Panc1 (cell line): ENCODE measurements around the gene FXYD7. TPM values are rescaled to one million over a fixed set of nuclear protein-coding genes. Genes with fewer than 3 reads are reported as not detected.

Experiments
- ATAC-seq: fragments of 200-7000 bp; cut with Tn5 transposase; 2 replicates; pipeline ENCODE4 v1.9.1; 2020; ENCODE audit warnings: mild to moderate bottlenecking, moderate library complexity
- BruUV-seq: library from RNA; stranded (reverse); fragments of 400-500 nt; replicated peaks from 2 replicates; lab custom pipeline; 2021; lab: Mats Ljungman, UMichigan
- CTCF ChIA-PET: fragments of 300-600 bp; sonication (Branson Sonifier 250); formaldehyde crosslinking; loops from one replicate; lab custom pipeline; 2022; ENCODE audit warnings: antibody characterized with exemption; lab: Charles Lee
- POLR2A ChIA-PET: fragments of 300-600 bp; sonication (Branson Sonifier 250); formaldehyde crosslinking; loops from one replicate; lab custom pipeline; 2022; ENCODE audit warnings: antibody characterized with exemption; lab: Charles Lee
- DNase-seq: peaks from one replicate; pipeline ENCODE4 v3.0.0-alpha.2; 2010; ENCODE audit warnings: low read depth, low spot score
- H3K27ac ChIP-seq: 2 replicates; pipeline ENCODE4 v1.5.1; 2011; ENCODE audit warnings: mild to moderate bottlenecking, low read length, inconsistent platforms
- H3K27me3 ChIP-seq: fragments of 200-500 bp; sonication (Bioruptor generic); 2 replicates; pipeline ENCODE4 v1.6.0; 2014; ENCODE audit warnings: low read length, inconsistent platforms; ENCODE audit not compliant: control insufficient read depth, insufficient read depth
- H3K36me3 ChIP-seq: fragments of 200-500 bp; sonication (Bioruptor generic); 2 replicates; pipeline ENCODE4 v1.5.1; 2014; ENCODE audit warnings: inconsistent platforms, mild to moderate bottlenecking, low read length, moderate library complexity; ENCODE audit not compliant: control insufficient read depth, insufficient read depth
- H3K4me1 ChIP-seq: 2 replicates; pipeline ENCODE4 v1.5.1; 2011; ENCODE audit warnings: inconsistent platforms, mild to moderate bottlenecking, low read length, moderate library complexity; ENCODE audit not compliant: control insufficient read depth, insufficient read depth
- H3K4me3 ChIP-seq, 2 experiments: 2 replicates each; pipeline ENCODE4 v1.5.1; 2011 to 2012; ENCODE audit warnings: low read depth in 2 of 2, low read length in 2 of 2, mild to moderate bottlenecking in 2 of 2, inconsistent platforms in 1 of 2, moderate library complexity in 1 of 2
- H3K9me3 ChIP-seq: fragments of 200-500 bp; sonication (Bioruptor generic); 2 replicates; pipeline ENCODE4 v1.5.1; 2014; ENCODE audit warnings: low read depth, mild to moderate bottlenecking, inconsistent platforms, low read length, moderate library complexity; ENCODE audit not compliant: control insufficient read depth, insufficient read depth
- CTCF ChIP-seq: fragments of 450-650 bp; IDR thresholded peaks from 2 replicates; pipeline ENCODE4 v1.5.1; 2017; ENCODE audit warnings: mild to moderate bottlenecking
- POLR2AphosphoS5 ChIP-seq: IDR thresholded peaks from 2 replicates; pipeline ENCODE4 v1.6.1; 2012; ENCODE audit warnings: mild to moderate bottlenecking, low read depth, low read length, moderate library complexity
- REST ChIP-seq, 2 experiments: IDR thresholded peaks; 2 replicates each; pipeline ENCODE4 v1.6.1; 2011 to 2012; ENCODE audit warnings: low read depth in 2 of 2, control low read depth in 1 of 2, low read length in 1 of 2, mild to moderate bottlenecking in 1 of 2, moderate library complexity in 1 of 2; ENCODE audit not compliant: insufficient read depth in 1 of 2
- SIN3A ChIP-seq: IDR thresholded peaks from 2 replicates; pipeline ENCODE4 v1.6.1; 2012; ENCODE audit warnings: low read depth, mild to moderate bottlenecking, low read length, moderate library complexity, borderline replicate concordance; ENCODE audit not compliant: insufficient read depth
- TCF7L2 ChIP-seq: IDR thresholded peaks from 2 replicates; pipeline ENCODE4 v1.6.1; 2011; ENCODE audit warnings: mild to moderate bottlenecking, low read depth, low read length, inconsistent platforms
- in situ Hi-C: cut with HindIII; loops from 2 replicates; pipeline ENCODE4 v1.10.0; 2016; ENCODE audit warnings: low sequenced_read_pairs, low pct_unique_long_range_greater_than_20kb
- intact Hi-C: fragments of 100-400 bp; cut with micrococcal nuclease; formaldehyde crosslinking; loops from one replicate; pipeline ENCODE4 v1.10.0; 2022; ENCODE audit not compliant: unreplicated experiment
- total RNA-seq: library from RNA; stranded (reverse); gene quantifications from one replicate; pipeline ENCODE4 v1.2.1, GENCODE V29; 2021; ENCODE audit not compliant: unreplicated experiment

The FXYD7 gene
- total RNA-seq, 1 experiment from 2014 or later, result not detected

GRCh38 chr19:35181387-35181786 is 38.3 kb downstream of the FXYD7 start:
- H3K27ac ChIP-seq, result no peak overlapping the region
- no TSS peak for BruUV-seq
- CTCF ChIA-PET, result no interaction called here
- DNase-seq, result no peak
- POLR2A ChIA-PET, result no interaction called here
- ATAC-seq, result no peak
- in situ Hi-C loops, result no loop called here
- no peaks in the 10 kb centered on the region for H3K36me3 ChIP-seq
- H3K4me3 ChIP-seq, result no peak overlapping the region
- H3K9me3 ChIP-seq, result no peaks in the 10 kb centered on the region
- H3K4me1 ChIP-seq, result no peaks in the 10 kb centered on the region
- TF ChIP-seq TCF7L2 (no peak), CTCF (no peak), POLR2AphosphoS5 (no peak)
- 0 out of 2 replicates have a peak, but pooled peaks cover 2% of the 10 kb centered on the region for H3K27me3 ChIP-seq
- intact Hi-C loops, result no loop called here

- H3K4me3 ChIP-seq, result no peak overlapping the region
- H3K4me1 ChIP-seq, result no peaks in the 10 kb centered on the region
- TF ChIP-seq TCF7L2 (no peak), REST (IDR thresholded peaks at IDR 0.05; ENCODE audit: insufficient read depth in 1 of 2, low read depth in 2 of 2, low read length in 1 of 2) (no peak), CTCF (no peak), SIN3A (no peak), POLR2AphosphoS5 (no peak)
- ChIA-PET POLR2A (no interaction called here), CTCF (no interaction called here)
- DNase-seq (no peak), ATAC-seq (no peak)
- intact Hi-C loops, result no loop called here
- H3K27ac ChIP-seq, result no peak overlapping the region
- no TSS peak for BruUV-seq
- no peaks in the 10 kb centered on the region for H3K9me3 ChIP-seq
- in situ Hi-C loops, result no loop called here
- H3K27me3 ChIP-seq, result no peaks in the 10 kb centered on the region
- no peaks in the 10 kb centered on the region for H3K36me3 ChIP-seq
These were observed 41.2 kb downstream of the FXYD7 start for GRCh38 chr19:35184267-35184666.

GRCh38 chr19:35184884-35185283 is 41.8 kb downstream of the FXYD7 start:
- no peak for TF ChIP-seq TCF7L2
- no peak for TF ChIP-seq SIN3A
- no peak for TF ChIP-seq REST (IDR thresholded peaks at IDR 0.05; ENCODE audit: insufficient read depth in 1 of 2, low read depth in 2 of 2, low read length in 1 of 2)
- TF ChIP-seq POLR2AphosphoS5, result no peak
- TF ChIP-seq CTCF, result no peak
- Histone ChIP-seq H3K9me3 (no peaks in the 10 kb centered on the region), H3K27me3 (no peaks in the 10 kb centered on the region), H3K27ac (no peak overlapping the region), H3K4me1 (no peaks in the 10 kb centered on the region), H3K36me3 (no peaks in the 10 kb centered on the region), H3K4me3 (no peak overlapping the region)
- ATAC-seq, result no peak
- BruUV-seq, result no TSS peak
- no peak for DNase-seq
- ChIA-PET POLR2A (no interaction called here), CTCF (no interaction called here)
- in situ Hi-C loops (no loop called here), intact Hi-C loops (no loop called here)
